Stimulated activated CD8-positive, alpha-beta memory T cell treated with anti-CD3 and anti-CD28 coated beads, Interleukin-4, amount 100 ng/mL, for 48 hours (primary cell): Measurements from ENCODE around the gene ZNF76.

Experiments used
- DNase-seq: peaks from one replicate; pipeline ENCODE4 v3.0.0-alpha.2; 2020

Gene ZNF76

GRCh38 chr6:35341557-35341956 lies 82.0 kb downstream of the ZNF76 start:
- DNase-seq: no peak

- DNase-seq: peak; percentile 99
These were observed 82.9 kb downstream of the ZNF76 start, which contains the start of gene PPARD for GRCh38 chr6:35342258-35343091. Gene PPARD, plus strand, starts transcription at chr6:35342558. Its CDS starts 68,530 bp downstream, at chr6:35411088.

GRCh38 chr6:35343092-35343834 lies 83.7 kb downstream of the ZNF76 start:
- no peak for DNase-seq

- DNase-seq: no peak
These were observed 84.5 kb downstream of the ZNF76 start for GRCh38 chr6:35343835-35344550.
